Measurements from ENCODE around the gene KLHDC8A.

The KLHDC8A gene

GRCh38 chr1:205293350-205294074, 63.2 kb downstream of the KLHDC8A start:
- TF ChIP-seq, protein P1, sequence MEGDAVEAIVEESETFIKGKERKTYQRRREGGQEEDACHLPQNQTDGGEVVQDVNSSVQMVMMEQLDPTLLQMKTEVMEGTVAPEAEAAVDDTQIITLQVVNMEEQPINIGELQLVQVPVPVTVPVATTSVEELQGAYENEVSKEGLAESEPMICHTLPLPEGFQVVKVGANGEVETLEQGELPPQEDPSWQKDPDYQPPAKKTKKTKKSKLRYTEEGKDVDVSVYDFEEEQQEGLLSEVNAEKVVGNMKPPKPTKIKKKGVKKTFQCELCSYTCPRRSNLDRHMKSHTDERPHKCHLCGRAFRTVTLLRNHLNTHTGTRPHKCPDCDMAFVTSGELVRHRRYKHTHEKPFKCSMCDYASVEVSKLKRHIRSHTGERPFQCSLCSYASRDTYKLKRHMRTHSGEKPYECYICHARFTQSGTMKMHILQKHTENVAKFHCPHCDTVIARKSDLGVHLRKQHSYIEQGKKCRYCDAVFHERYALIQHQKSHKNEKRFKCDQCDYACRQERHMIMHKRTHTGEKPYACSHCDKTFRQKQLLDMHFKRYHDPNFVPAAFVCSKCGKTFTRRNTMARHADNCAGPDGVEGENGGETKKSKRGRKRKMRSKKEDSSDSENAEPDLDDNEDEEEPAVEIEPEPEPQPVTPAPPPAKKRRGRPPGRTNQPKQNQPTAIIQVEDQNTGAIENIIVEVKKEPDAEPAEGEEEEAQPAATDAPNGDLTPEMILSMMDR (IDR thresholded peaks at IDR 0.05; ENCODE audit: control insufficient read depth, insufficient read depth, low read depth, low read length, missing control alignments): no peak
- DNase-seq (ENCODE audit: low read depth): no peak
- H3K4me3 ChIP-seq (ENCODE audit: control insufficient read depth, low read depth, low read length): no peak overlapping the region

DNA sequence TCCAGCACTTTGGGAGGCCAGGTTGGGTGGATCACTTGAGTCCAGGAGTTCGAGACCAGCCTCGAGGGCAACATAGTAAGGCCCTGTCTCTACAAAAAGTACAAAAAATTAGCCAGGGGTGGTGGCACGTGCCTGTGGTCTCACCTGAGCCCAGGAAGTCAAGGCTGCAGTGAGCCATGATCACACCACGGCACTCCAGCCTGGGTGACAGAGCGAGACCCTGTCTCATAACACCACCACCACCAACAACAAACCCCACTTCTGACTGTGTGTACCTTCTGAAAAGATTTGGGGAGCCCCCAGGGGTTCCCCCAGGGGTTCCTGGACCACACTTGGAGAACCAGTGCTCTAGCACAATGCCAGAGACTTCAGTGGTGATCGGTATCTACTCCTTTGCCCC, 65.1 kb downstream of the KLHDC8A start:
- no peak overlapping the region for H3K4me3 ChIP-seq (ENCODE audit: control insufficient read depth, low read depth, low read length)
- no peak for DNase-seq (ENCODE audit: low read depth)
- TF ChIP-seq, protein P1 (IDR thresholded peaks at IDR 0.05; ENCODE audit: control insufficient read depth, insufficient read depth, low read depth, low read length, missing control alignments): no peak

GRCh38 chr1:205287767-205288559, 68.8 kb downstream of the KLHDC8A start:
- DNase-seq (ENCODE audit: low read depth): no peak

DNA sequence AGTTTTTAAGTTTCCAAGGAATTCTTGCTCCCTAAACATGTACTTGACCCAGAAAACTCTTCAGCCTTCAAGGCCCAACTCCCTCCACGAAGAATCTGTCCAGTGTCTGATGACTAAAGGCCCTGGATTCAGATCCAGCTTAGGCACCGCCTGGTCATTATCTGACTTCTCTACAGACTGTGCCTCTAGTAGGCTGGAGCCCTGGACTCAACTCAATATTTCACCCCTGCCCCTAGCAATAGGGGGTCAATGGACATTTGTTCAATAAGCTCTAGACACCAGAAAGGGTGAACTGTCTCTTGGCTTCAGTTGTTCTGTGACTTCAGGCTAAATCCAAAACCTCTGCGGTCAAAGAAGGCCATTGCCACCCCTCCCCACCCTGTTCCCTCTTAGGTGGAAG, 69.6 kb downstream of the KLHDC8A start:
- H3K4me3 ChIP-seq (ENCODE audit: control insufficient read depth, low read depth, low read length): no peak overlapping the region
- no peak for DNase-seq (ENCODE audit: low read depth)
- TF ChIP-seq, protein P1 (IDR thresholded peaks at IDR 0.05; ENCODE audit: control insufficient read depth, insufficient read depth, low read depth, low read length, missing control alignments): no peak

More at GRCh38 chr1:205287767-205288559, 68.8 kb downstream of the KLHDC8A start:
- TF ChIP-seq, protein P1 (IDR thresholded peaks at IDR 0.05; ENCODE audit: control insufficient read depth, insufficient read depth, low read depth, low read length, missing control alignments): no peak
- H3K4me3 ChIP-seq (ENCODE audit: control insufficient read depth, low read depth, low read length): no peak overlapping the region

GRCh38 chr1:205286335-205286950, 70.3 kb downstream of the KLHDC8A start:
- DNase-seq (ENCODE audit: low read depth): no peak
- no peak overlapping the region for H3K4me3 ChIP-seq (ENCODE audit: control insufficient read depth, low read depth, low read length)
- TF ChIP-seq, protein P1 (IDR thresholded peaks at IDR 0.05; ENCODE audit: control insufficient read depth, insufficient read depth, low read depth, low read length, missing control alignments): no peak
